B cell (primary cell): ENCODE measurements around the gene TBCD.

ENCODE experiments used
- EZH2 ChIP-seq: IDR thresholded peaks from 2 replicates; pipeline ENCODE4 v1.6.1; 2012; ENCODE audit warnings: borderline replicate concordance, low read depth, mild to moderate bottlenecking, moderate library complexity, low read length; ENCODE audit not compliant: insufficient read depth, poor library complexity, severe bottlenecking
- TF ChIP-seq, protein P1 (sequence below): fragments of 200-600 bp; IDR thresholded peaks from one replicate; pipeline ENCODE4 v1.8.0; 2022; ENCODE audit warnings: antibody characterized with exemption, mild to moderate bottlenecking

DNA sequence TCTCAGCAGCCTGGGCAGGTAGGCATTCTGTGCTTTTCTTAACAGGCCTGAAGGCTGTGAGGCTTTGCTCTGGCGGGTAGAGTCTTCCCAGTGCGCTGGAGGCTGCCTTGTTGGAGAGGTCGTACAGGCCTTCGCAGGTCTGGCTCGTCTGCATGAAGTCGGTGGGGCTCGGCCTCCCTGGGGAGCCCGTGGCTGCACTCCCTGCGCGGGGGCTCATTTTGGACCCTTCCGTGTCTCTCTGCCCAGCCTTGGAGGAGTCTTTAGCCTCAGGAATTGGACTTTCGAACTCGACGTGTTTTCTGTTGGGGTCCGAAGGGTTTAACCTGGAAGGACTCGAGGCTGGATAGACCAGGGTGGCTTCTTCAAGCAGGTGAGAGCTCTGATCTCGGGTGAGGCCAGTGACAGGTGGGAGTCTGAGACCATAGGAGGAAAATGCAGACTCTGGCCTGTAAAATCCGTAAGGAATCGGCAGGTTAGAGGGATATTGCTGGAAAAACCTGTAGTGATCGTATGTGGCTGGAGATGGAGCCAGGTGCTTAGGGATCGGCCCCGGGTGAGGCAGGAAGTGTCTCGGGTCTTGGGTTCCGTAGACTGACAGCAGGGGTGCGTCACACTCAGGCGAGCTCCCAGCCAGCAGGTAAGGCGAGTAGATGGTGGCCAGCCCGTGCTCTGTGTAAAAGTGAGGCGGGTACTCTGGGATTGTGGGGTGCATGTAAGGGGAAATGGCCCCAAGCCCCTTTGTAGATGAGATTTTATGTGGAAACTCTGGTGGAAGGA is 79.4 kb downstream of the TBCD start:
- TF ChIP-seq, protein P1, sequence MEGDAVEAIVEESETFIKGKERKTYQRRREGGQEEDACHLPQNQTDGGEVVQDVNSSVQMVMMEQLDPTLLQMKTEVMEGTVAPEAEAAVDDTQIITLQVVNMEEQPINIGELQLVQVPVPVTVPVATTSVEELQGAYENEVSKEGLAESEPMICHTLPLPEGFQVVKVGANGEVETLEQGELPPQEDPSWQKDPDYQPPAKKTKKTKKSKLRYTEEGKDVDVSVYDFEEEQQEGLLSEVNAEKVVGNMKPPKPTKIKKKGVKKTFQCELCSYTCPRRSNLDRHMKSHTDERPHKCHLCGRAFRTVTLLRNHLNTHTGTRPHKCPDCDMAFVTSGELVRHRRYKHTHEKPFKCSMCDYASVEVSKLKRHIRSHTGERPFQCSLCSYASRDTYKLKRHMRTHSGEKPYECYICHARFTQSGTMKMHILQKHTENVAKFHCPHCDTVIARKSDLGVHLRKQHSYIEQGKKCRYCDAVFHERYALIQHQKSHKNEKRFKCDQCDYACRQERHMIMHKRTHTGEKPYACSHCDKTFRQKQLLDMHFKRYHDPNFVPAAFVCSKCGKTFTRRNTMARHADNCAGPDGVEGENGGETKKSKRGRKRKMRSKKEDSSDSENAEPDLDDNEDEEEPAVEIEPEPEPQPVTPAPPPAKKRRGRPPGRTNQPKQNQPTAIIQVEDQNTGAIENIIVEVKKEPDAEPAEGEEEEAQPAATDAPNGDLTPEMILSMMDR = no peak
- TF ChIP-seq EZH2 = no peak
